Activated gamma-delta T cell (primary cell): ENCODE data around the gene PKNOX1.
"Not testable (repeated sequence)": the region's sequence is repeated elsewhere in the genome, so short reads cannot be mapped to it uniquely, and the experiment has no call there.

ENCODE experiments used
- DNase-seq: peaks from one replicate; lab custom pipeline; 2025; lab: John Stamatoyannopoulos, UW

PKNOX1 gene

GRCh38 chr21:42956824-42957630, 17.3 kb upstream of the PKNOX1 start:
- DNase-seq: no peak

GRCh38 chr21:42958122-42958521, 16.2 kb upstream of the PKNOX1 start:
- not testable (repeated sequence) for DNase-seq

GRCh38 chr21:42959728-42960127, 14.6 kb upstream of the PKNOX1 start:
- no peak for DNase-seq

- DNase-seq: no peak
Observed at GRCh38 chr21:42962380-42963007, 11.9 kb upstream of the PKNOX1 start.

- DNase-seq: no peak
Observed at GRCh38 chr21:42964086-42964485, 10.3 kb upstream of the PKNOX1 start.

GRCh38 chr21:42964546-42965210, 9.7 kb upstream of the PKNOX1 start:
- no peak for DNase-seq

GRCh38 chr21:42965211-42965560, 9.2 kb upstream of the PKNOX1 start:
- no peak for DNase-seq

GRCh38 chr21:42967616-42968015, 6.7 kb upstream of the PKNOX1 start:
- not testable (repeated sequence) for DNase-seq

GRCh38 chr21:42969193-42969600, 5.2 kb upstream of the PKNOX1 start:
- DNase-seq: no peak

GRCh38 chr21:42970946-42971653, 3.3 kb upstream of the PKNOX1 start:
- DNase-seq: no peak

- DNase-seq: no peak
Observed at GRCh38 chr21:42971897-42972275, 2.5 kb upstream of the PKNOX1 start.

- DNase-seq: no peak
Observed at GRCh38 chr21:42973309-42973990, 912 bp upstream of the PKNOX1 start.

GRCh38 chr21:42974832-42975820, 764 bp downstream of the PKNOX1 start:
- peak; percentile 69 for DNase-seq

- no peak for DNase-seq
Observed at GRCh38 chr21:42975886-42976608, 1.7 kb downstream of the PKNOX1 start.

- DNase-seq: no peak
Observed at GRCh38 chr21:42980312-42981213, 6.2 kb downstream of the PKNOX1 start.

- DNase-seq: no peak
Observed at GRCh38 chr21:42981214-42981523, 6.8 kb downstream of the PKNOX1 start.

- no peak for DNase-seq
Observed at GRCh38 chr21:42981862-42982261, 7.5 kb downstream of the PKNOX1 start.

GRCh38 chr21:42983103-42983502, 8.7 kb downstream of the PKNOX1 start:
- DNase-seq: no peak

- no peak for DNase-seq
Observed at GRCh38 chr21:42983869-42984268, 9.5 kb downstream of the PKNOX1 start.
